K562 (cell line): ENCODE results near the gene RIPK4. TPM values are rescaled to one million over a fixed set of nuclear protein-coding genes. Genes with fewer than 3 reads are reported as not detected.

Source experiments
- ETS2 ChIP-seq: IDR thresholded peaks from 2 replicates; pipeline ENCODE4 v1.6.1; 2016; ENCODE audit warnings: borderline replicate concordance, missing genetic modification characterization, mild to moderate bottlenecking, moderate library complexity, missing compliant biosample characterization; ENCODE audit not compliant: poor library complexity, severe bottlenecking
- KLF13 ChIP-seq: fragments of 450-650 bp; IDR thresholded peaks from 2 replicates; pipeline ENCODE4 v1.6.1; 2016; ENCODE audit warnings: missing genetic modification characterization, low read depth, mild to moderate bottlenecking, missing compliant biosample characterization, moderate library complexity, borderline replicate concordance
- MCM2 ChIP-seq: fragments of 450-650 bp; IDR thresholded peaks from 2 replicates; pipeline ENCODE4 v1.6.1; 2017; ENCODE audit warnings: low read depth, mild to moderate bottlenecking
- polyA plus RNA-seq, 8 experiments: library from polyadenylated mRNA; depleted of rRNA in 4 of 8; stranded (reverse) in 5 of 8; unstranded in 3 of 8; fragments of >200 nt; fragmentation: Nextera tagmentation in 2 of 8; fragmentation: Illumina TruSeq in 1 of 8; extraction: Ambion mirVana in 2 of 8; extraction: Trizol in 1 of 8; gene quantifications; 2 replicates each; pipeline versions ENCODE4 v1.2.1 to v1.2.3, GENCODE V29; 2011 to 2014; ENCODE audit warnings: inconsistent platforms in 1 of 8, missing spikeins in 1 of 8
- total RNA-seq, 7 experiments: library from RNA; depleted of rRNA in 6 of 7; stranded (reverse); fragments of >200 nt in 6 of 7; fragmentation: Illumina TruSeq in 2 of 7; extraction: Trizol in 2 of 7; gene quantifications; 2 replicates each; pipeline versions ENCODE4 v1.2.1 to v1.2.3, GENCODE V29; 2011 to 2021; ENCODE audit warnings: low replicate concordance in 1 of 7
- TF ChIP-seq, protein P1 (sequence below): fragments of 200-600 bp; sonication (generic); IDR thresholded peaks from one replicate; pipeline ENCODE4 v1.6.1; 2012; ENCODE audit warnings: mild to moderate bottlenecking, low read depth, low read length, inconsistent platforms

RIPK4 gene
- total and polyA plus RNA-seq, 9 of the 15 experiments (the other 6 are each of a cell fraction or from before 2014, with no cell fraction given): not detected

DNA sequence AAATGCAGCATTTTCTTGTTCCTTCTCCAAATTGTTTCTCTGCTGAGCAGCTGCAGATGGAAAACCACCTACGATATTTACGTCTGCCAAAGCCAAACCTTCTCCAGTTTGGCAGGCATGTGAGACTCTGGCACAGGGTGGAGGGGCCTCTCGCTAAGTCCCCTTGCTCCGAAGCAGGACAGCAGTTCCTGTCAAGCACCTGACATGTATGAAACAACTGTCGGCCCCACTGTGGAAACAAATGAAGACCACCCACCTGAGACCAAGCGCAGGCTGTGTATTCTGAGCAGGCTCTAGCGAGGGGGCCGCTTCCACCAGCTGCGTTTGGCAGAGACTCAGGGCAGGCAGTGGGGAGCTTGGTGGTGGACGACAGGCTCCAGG lies 74.7 kb downstream of the RIPK4 start (continued):
- no peak for TF ChIP-seq ETS2 (tag)
- TF ChIP-seq MCM2: no peak
- TF ChIP-seq KLF13 (tag): no peak
- TF ChIP-seq, protein P1, sequence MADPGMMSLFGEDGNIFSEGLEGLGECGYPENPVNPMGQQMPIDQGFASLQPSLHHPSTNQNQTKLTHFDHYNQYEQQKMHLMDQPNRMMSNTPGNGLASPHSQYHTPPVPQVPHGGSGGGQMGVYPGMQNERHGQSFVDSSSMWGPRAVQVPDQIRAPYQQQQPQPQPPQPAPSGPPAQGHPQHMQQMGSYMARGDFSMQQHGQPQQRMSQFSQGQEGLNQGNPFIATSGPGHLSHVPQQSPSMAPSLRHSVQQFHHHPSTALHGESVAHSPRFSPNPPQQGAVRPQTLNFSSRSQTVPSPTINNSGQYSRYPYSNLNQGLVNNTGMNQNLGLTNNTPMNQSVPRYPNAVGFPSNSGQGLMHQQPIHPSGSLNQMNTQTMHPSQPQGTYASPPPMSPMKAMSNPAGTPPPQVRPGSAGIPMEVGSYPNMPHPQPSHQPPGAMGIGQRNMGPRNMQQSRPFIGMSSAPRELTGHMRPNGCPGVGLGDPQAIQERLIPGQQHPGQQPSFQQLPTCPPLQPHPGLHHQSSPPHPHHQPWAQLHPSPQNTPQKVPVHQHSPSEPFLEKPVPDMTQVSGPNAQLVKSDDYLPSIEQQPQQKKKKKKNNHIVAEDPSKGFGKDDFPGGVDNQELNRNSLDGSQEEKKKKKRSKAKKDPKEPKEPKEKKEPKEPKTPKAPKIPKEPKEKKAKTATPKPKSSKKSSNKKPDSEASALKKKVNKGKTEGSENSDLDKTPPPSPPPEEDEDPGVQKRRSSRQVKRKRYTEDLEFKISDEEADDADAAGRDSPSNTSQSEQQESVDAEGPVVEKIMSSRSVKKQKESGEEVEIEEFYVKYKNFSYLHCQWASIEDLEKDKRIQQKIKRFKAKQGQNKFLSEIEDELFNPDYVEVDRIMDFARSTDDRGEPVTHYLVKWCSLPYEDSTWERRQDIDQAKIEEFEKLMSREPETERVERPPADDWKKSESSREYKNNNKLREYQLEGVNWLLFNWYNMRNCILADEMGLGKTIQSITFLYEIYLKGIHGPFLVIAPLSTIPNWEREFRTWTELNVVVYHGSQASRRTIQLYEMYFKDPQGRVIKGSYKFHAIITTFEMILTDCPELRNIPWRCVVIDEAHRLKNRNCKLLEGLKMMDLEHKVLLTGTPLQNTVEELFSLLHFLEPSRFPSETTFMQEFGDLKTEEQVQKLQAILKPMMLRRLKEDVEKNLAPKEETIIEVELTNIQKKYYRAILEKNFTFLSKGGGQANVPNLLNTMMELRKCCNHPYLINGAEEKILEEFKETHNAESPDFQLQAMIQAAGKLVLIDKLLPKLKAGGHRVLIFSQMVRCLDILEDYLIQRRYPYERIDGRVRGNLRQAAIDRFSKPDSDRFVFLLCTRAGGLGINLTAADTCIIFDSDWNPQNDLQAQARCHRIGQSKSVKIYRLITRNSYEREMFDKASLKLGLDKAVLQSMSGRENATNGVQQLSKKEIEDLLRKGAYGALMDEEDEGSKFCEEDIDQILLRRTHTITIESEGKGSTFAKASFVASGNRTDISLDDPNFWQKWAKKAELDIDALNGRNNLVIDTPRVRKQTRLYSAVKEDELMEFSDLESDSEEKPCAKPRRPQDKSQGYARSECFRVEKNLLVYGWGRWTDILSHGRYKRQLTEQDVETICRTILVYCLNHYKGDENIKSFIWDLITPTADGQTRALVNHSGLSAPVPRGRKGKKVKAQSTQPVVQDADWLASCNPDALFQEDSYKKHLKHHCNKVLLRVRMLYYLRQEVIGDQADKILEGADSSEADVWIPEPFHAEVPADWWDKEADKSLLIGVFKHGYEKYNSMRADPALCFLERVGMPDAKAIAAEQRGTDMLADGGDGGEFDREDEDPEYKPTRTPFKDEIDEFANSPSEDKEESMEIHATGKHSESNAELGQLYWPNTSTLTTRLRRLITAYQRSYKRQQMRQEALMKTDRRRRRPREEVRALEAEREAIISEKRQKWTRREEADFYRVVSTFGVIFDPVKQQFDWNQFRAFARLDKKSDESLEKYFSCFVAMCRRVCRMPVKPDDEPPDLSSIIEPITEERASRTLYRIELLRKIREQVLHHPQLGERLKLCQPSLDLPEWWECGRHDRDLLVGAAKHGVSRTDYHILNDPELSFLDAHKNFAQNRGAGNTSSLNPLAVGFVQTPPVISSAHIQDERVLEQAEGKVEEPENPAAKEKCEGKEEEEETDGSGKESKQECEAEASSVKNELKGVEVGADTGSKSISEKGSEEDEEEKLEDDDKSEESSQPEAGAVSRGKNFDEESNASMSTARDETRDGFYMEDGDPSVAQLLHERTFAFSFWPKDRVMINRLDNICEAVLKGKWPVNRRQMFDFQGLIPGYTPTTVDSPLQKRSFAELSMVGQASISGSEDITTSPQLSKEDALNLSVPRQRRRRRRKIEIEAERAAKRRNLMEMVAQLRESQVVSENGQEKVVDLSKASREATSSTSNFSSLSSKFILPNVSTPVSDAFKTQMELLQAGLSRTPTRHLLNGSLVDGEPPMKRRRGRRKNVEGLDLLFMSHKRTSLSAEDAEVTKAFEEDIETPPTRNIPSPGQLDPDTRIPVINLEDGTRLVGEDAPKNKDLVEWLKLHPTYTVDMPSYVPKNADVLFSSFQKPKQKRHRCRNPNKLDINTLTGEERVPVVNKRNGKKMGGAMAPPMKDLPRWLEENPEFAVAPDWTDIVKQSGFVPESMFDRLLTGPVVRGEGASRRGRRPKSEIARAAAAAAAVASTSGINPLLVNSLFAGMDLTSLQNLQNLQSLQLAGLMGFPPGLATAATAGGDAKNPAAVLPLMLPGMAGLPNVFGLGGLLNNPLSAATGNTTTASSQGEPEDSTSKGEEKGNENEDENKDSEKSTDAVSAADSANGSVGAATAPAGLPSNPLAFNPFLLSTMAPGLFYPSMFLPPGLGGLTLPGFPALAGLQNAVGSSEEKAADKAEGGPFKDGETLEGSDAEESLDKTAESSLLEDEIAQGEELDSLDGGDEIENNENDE: no peak
